ENCODE results near the gene TMX1.

The TMX1 gene

GRCh38 chr14:51242545-51243490, 2.8 kb downstream of the TMX1 start:
- DNase-seq: no peak

DNA sequence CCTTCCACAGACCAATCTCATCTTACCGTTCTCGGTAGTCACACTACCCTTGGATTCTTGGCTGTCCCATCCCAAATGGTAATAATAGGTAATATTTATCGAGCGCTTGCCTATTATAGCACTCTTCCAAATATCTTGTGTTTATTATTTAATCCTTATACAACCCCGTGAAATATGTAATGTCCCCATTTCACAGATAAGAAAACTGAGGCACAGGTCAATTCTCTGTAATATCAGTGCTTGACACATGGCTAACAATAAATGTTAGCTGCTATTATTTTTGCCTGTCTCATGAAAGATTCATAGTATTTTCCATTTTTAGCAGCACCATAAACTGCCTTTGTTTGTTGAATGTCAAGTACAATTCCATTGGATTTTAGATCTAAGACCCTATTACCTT, 4.5 kb downstream of the TMX1 start:
- DNase-seq: no peak

DNA sequence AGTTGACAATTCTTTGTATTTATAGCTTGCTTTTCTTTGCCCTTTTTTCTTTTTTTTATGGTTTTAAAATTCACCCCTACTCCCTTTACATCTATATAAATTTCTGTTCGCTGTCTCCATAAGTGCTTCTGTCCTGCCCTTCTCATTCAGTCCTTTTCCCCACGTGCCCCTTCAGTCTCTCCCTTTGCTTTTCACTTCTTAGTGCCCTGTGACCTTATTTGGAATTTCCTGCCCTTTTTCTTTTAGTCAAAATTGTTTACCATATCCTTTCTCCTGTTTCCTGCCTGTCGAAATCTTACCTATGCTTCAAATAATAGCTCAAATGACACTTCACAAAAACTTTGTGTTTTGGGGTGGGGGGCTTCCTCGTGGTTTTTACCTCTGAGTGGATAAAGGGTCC, 6.0 kb downstream of the TMX1 start:
- no peak for DNase-seq

DNA sequence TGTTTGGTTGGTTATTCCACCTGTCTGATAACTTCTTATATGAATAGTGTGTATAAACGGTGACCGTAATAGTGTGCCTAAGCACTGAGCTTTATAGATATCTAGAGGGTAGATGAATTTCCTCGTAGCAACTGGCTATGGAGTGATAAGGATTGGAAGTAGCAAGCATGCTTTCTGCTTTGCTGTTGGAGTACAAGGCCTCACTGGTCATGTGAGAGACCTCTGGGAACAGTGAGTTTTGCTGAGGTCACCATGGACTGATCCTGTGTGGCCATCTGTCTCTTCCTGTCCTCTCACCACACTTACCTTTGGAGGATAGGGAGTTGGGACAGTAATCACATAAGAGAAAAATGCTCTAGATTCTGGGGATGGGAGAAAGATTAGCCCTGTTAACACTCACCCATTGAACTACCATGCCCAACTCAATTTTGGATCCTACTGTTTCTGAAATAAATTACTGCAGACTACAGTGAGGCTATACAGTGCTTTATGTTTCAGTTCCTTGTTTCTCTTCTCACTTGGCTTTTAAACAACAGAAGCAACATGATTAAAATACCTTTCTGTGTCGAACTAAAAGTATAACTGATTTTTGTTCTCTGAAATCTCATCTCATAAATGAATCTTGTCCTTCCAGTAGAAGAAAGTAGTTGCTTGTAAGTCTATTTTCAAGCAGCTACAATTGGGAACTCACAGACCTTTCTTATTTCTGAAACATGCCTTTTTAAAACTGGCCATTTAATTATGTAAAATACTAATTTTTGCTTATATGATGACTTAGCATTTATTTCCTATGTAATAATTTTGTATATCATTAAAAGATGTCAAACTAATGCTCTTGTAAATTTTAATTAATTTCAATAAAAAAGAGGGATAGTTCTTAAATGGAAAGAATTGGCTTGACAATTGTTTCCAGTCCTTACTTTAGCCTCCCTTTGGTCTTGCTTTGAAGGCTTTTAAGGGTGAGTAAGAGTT, 8.3 kb downstream of the TMX1 start:
- DNase-seq: no peak

DNA sequence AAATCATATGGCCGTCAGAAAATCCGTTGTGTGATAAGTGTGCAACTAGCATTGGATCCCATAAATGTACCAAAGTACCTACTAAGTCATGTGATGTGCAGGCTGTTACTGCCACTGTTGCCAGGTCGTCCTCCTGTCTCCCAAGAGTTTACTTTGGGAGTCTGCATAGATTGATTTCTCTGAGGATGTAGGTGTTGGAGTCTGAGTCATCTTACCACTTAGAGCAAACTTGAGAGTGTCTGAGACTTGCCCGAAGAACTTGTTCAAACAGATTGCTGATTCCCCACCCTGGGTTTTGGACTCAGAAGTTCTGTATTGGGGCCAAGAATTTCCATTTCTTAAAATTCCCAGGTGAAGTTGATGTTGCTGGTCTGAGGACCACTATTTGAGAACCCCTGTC, 11.4 kb downstream of the TMX1 start:
- DNase-seq: no peak

- DNase-seq: no peak
Observed at GRCh38 chr14:51253880-51254279, 13.8 kb downstream of the TMX1 start.

DNA sequence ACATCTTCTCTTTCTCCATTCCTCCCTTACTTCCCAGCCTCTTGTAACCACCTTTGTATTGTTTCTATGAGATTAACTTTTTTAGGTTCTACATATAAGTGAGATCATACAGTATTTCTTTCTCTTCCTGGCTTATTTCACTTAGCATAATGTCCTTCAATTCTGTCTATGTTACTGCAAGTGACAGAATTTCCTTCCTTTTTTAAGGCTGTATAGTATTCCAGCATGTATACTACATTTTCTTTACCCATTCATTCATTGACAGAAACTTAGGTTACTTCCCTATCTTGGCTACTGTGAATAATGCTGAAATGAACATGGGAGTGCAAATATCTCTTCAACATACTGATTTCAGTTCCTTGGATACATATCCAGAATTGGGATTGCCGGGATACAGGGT, 18.2 kb downstream of the TMX1 start:
- DNase-seq: no peak

DNA sequence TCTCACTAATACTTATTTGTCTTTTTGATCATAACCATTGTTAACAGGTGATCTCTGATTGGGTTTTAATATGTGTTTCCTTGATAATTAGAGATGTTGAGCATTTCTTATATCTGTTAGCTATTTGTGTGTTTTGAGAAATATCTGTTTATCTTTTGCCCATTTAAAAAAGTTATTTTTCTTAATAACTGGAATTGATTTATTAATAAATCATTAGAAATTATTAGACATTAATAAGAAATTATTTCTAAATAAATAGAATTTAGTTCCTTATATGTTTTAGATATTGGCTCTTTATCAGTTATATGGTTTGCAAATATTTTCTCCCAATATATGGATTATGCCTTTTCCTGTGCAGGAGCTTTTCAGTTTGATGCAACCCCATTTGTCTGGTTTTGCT, 18.7 kb downstream of the TMX1 start:
- no peak for DNase-seq

- DNase-seq: no peak
Observed at GRCh38 chr14:51260225-51260624, 20.2 kb downstream of the TMX1 start.

GRCh38 chr14:51261151-51261550, 21.1 kb downstream of the TMX1 start:
- DNase-seq: no peak

GRCh38 chr14:51262868-51263267, 22.8 kb downstream of the TMX1 start:
- no peak for DNase-seq

DNA sequence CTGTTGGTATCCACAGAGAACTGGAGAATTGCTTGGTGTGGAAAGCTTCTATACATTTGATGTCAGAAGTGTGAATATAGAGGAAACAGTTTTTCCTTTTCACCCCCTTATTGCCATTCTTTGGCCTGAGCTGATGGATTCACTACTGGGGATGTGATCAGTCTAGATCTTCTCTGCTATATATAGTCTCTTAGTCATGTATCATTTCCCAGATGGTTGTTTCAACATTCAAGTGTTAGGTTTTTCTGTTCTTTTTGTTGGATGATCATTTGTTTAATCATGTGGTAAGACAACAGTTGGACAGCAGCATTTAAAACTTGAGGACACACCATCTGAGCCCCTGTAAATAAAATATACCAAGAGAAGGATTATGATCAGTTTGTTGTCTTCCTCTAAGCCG, 29.6 kb downstream of the TMX1 start:
- no peak for DNase-seq

GRCh38 chr14:51276605-51277004, 36.6 kb downstream of the TMX1 start:
- DNase-seq: no peak

DNA sequence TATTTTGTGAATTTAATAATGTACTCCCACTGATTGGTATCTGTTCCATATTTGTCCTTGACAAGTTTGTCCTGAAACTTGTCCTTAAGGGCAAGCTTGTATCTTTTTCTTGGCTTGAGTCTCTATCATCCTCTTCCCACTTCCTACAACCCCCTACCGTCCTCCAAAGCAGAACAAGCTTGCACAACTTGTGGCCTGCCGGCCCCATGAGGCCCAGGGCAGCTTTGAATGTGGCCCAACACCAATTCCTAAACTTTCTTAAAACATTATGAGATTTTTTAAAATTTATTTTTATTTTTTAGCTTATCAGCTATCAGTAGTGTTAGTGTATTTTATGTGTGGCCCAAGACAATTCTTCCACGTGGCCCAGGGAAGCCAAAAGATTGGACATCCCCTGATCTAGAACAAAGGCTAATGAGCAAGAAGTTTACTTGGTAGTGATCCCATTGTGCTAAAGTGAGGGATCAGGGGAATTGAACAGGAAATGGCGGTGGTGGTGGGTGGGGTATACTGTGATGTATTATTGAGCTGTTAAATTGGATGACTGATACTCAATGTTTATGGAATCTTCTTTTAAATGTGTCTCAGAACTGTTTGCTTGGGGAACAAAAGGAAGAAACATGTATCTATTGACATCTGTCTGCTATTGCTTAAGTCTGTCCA, 37.8 kb downstream of the TMX1 start:
- DNase-seq: no peak

- DNase-seq: no peak
Observed at GRCh38 chr14:51282517-51282916, 42.5 kb downstream of the TMX1 start.

- DNase-seq: no peak
Observed at GRCh38 chr14:51283402-51284085, 43.5 kb downstream of the TMX1 start.

DNA sequence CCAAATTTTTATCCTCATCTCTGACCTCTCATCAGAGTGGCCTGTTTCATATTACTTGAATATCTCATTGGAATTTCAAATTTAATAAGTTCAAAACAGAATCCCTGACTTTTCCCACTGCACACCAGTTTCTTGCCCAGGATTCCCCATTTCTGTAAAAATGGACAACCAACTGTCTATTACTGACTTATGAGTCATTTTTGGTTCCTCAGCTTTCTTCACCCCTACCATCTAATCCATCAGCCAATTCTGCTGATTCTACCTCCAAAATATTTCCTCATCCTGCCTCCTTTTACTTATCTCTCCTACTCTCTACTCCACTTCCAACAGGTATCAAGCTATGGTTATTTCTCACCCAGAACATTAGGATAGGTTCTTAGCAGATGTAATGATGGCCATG, 44.2 kb downstream of the TMX1 start:
- DNase-seq: no peak

- no peak for DNase-seq
Observed at GRCh38 chr14:51285120-51285519, 45.1 kb downstream of the TMX1 start.

- DNase-seq: no peak
Observed at GRCh38 chr14:51289169-51289568, 49.1 kb downstream of the TMX1 start.

GRCh38 chr14:51290132-51290531, 50.1 kb downstream of the TMX1 start:
- no peak for DNase-seq

DNA sequence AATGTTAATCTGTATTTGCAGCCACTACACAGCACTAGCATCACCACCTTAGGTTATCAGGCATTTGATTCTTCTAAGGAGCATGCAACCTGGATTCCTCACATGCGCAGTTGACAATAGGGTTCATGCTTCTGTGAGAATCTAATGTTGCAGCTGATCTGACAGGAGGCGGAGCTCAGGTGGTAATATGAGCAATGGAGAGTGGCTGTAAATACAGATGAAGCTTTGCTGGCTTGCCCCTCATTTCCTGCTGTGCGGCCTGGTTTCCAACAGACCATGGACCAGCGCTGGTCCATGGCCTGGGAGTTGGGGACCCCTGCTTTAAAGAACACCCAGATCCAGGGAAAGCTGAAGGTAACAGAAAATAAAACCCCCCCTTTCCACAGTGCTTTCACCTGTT, 51.0 kb downstream of the TMX1 start:
- DNase-seq: no peak

GRCh38 chr14:51293149-51293911, 53.3 kb downstream of the TMX1 start:
- no peak for DNase-seq
